KOPT-K1 (cell line): ENCODE data around the gene ATXN2.

Source experiments
- H3K27ac ChIP-seq: fragments of 200-600 bp; sonication (generic); 2 replicates; pipeline ENCODE4 v1.5.1; 2016; ENCODE audit warnings: antibody characterized with exemption, mild to moderate bottlenecking, low read depth, low read length; ENCODE audit not compliant: poor library complexity, severe bottlenecking
- H3K36me3 ChIP-seq: fragments of 200-600 bp; sonication (generic); 2 replicates; pipeline ENCODE4 v1.5.1; 2017; ENCODE audit warnings: antibody characterized with exemption, mild to moderate bottlenecking, low read length, moderate library complexity; ENCODE audit not compliant: insufficient read depth
- H3K9me3 ChIP-seq: fragments of 200-600 bp; sonication (generic); 2 replicates; pipeline ENCODE4 v1.5.1; 2017; ENCODE audit warnings: antibody characterized with exemption, low read length, mild to moderate bottlenecking; ENCODE audit not compliant: insufficient read depth, poor library complexity, severe bottlenecking

The ATXN2 gene

GRCh38 chr12:111426344-111427185 lies 172.6 kb downstream of the ATXN2 start:
- H3K27ac ChIP-seq, result peak overlapping the region; percentile 31
- H3K9me3 ChIP-seq, result no peaks in the 10 kb centered on the region
- H3K36me3 ChIP-seq, result peaks cover 10% of the 10 kb centered on the region

- Histone ChIP-seq H3K27ac (peak overlapping the region; percentile 35), H3K9me3 (no peaks in the 10 kb centered on the region), H3K36me3 (peaks cover 19% of the 10 kb centered on the region)
Measured at GRCh38 chr12:111425655-111426054, 173.5 kb downstream of the ATXN2 start.

DNA sequence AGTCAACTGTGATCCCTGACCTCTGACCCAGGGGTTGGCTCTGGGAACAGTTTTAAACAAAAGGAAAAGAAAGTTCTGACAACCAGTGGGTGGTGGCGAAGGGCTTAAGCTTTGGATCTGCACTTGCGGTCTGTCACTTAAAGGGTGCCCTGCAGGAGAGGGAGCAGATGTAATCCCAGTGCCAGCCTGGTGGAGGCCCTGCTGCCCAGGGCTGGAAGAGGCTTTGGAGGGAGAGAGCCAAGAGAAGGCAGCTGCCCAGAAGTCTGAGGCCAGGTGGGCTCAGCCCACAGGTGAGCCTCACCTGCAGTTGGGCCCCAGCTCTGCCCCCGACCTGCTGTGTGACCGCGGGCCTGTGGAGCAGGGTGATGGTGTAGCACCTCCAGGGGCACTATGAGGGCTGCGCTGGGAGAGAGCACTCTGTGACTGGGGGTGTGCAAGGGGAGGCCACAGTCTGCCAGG lies 174.3 kb downstream of the ATXN2 start:
- Histone ChIP-seq H3K27ac (peak overlapping the region; percentile 35), H3K9me3 (no peaks in the 10 kb centered on the region), H3K36me3 (peaks cover 27% of the 10 kb centered on the region)

DNA sequence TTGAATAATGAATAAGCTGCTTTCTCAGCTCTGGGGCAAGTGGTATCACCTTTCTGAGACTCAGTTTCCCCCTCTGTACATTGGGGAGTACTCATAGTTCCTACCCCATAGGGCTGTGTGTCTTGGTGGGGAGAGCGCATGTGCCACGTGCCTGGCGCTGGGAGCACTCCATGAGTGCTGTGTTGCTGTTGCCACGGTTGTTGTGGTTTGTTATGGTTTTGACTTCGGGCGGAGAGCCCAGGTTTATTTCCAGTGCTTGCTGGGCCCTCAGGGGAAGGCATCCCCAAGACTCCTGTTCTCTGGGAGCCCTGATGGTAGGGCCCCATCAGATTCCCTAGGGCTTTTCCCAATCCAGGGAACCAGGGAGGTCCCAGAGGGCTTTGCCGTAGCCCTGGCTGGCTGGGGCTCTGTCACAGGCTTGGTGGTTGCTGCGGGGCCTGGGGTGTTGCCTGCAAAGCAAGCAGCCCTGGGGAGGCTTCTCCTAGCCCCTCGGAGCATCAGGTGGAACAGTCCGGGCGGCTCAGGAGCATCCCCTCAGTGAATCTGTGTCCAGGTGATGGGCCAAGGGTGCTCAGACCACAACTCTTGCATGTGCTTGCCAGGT lies 174.8 kb downstream of the ATXN2 start:
- Histone ChIP-seq H3K9me3 (no peaks in the 10 kb centered on the region), H3K27ac (no peak overlapping the region), H3K36me3 (peaks cover 32% of the 10 kb centered on the region)

DNA sequence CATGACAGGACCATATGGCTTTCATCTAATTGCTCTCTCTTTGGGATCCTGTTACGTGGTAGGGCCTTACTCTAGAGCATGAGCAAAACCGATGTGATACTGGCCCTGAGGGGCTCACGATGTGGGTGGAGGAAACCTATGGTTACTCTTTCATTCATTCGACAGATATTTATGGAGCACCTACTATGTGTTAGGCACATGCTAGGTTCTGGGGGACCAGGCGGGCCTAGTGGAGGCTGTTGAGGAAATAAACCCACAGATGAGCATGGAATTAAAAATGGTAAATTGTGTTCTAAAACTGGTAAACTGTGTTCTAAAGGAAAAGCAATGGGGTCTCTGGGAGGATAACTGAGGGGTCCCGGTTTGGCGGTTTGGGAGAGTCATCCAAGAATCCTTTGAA lies 178.6 kb downstream of the ATXN2 start:
- H3K27ac ChIP-seq, result no peak overlapping the region
- H3K9me3 ChIP-seq, result no peaks in the 10 kb centered on the region
- peaks cover 59% of the 10 kb centered on the region for H3K36me3 ChIP-seq

- Histone ChIP-seq H3K36me3 (peaks cover 59% of the 10 kb centered on the region), H3K27ac (no peak overlapping the region)
Measured at GRCh38 chr12:111419784-111420183, 179.3 kb downstream of the ATXN2 start.

DNA sequence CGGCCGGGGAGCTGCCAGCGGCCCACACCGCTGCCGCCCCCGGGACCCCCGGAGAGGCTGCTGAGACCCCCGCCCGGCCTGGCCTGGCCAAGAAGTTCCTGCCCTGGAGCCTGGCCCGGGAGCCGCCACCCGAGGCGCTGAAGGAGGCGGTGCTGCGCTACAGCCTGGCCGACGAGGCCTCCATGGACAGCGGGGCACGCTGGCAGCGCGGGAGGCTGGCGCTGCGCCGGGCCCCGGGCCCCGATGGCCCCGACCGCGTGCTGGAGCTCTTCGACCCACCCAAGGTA lies 180.6 kb downstream of the ATXN2 start:
- H3K27ac ChIP-seq, result no peak overlapping the region
- no peaks in the 10 kb centered on the region for H3K9me3 ChIP-seq
- peaks cover 62% of the 10 kb centered on the region for H3K36me3 ChIP-seq

More at GRCh38 chr12:111419784-111420183, 179.3 kb downstream of the ATXN2 start:
- no peaks in the 10 kb centered on the region for H3K9me3 ChIP-seq

GRCh38 chr12:111417784-111418593 lies 181.1 kb downstream of the ATXN2 start:
- Histone ChIP-seq H3K36me3 (peaks cover 66% of the 10 kb centered on the region), H3K9me3 (no peaks in the 10 kb centered on the region), H3K27ac (no peak overlapping the region)

DNA sequence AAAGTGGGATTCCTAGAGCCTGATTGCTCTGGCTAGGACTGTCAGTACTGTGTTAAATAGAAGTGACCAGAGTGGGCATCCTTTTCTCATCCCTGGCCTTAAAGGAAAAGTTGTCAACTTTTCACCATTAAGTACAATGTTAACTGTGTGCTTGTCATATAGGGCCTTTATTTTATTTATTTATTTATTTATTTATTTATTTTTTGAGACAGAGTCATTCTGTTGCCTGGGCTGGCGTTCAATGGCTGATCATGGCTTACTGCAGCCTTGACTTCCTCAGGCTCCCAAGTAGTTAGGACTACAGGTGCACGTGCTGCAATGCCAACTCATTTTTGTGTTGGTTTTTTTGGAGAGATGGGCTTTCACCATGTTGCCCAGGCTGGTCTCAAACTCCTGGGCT lies 181.8 kb downstream of the ATXN2 start:
- H3K36me3 ChIP-seq, result peaks cover 63% of the 10 kb centered on the region
- H3K27ac ChIP-seq, result no peak overlapping the region
- no peaks in the 10 kb centered on the region for H3K9me3 ChIP-seq

GRCh38 chr12:111414711-111415252 lies 184.3 kb downstream of the ATXN2 start:
- Histone ChIP-seq H3K9me3 (no peaks in the 10 kb centered on the region), H3K27ac (no peak overlapping the region), H3K36me3 (peaks cover 38% of the 10 kb centered on the region)

DNA sequence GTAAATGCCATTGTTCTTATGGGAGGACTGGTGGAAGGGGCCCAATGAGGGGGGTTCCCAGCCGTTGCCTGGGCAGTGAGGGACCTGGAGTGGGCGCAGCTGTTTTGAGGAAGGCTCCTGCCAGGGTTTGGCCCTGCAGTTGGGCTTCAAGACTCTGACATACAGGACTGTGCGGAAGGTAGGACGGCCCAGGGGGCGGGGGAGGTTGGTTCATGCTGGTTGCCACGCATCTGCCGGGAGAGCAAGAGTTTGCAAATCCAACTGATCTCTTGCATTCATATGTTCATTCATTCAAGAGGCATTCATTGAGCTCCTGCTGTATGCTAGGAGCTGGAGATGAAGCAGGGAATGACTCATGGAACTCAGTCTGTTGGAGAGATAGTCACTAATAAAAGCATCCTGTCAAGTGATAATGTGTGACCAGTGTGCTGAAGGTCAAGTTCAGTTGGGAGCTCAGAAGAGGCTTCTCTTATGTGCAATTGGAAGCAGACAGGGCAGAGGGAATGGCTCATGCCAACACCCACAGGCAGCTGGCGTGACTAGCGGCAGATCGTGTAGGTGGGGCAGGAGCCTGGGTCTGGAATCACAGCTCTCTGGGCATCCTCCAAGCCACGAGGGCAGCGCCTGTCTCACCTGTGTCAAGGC lies 185.6 kb downstream of the ATXN2 start:
- peaks cover 26% of the 10 kb centered on the region for H3K36me3 ChIP-seq
- no peaks in the 10 kb centered on the region for H3K9me3 ChIP-seq
- H3K27ac ChIP-seq, result peak overlapping the region; percentile 65

DNA sequence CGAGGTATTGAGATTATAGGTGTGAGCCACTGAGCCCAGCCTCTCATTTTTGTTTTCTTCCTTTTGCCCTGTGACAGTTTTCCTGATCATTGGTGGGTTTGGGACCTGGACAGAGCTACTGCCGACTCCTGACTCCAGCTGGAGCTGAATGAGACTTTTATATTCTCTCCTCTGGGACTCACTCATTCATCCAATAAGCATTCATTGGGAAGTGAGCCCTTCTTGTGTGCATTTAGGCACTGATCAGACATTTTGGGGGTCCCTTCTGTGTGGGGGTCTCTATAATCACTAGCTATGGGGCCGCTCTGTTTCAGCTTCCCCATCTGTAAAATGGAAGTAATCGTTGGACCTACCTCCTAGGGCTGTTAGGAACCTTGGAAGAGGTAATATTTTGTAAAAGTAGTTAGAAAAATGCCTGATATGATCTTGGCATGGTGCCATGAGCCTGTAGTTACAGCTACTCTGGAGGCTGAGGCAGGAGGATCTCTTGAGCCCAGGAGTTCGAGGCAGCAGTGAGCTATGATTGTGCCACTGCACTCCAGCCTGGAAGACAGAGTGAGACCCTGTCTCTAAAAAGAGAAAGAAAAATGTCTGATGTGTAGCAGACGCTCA lies 186.2 kb downstream of the ATXN2 start:
- Histone ChIP-seq H3K9me3 (no peaks in the 10 kb centered on the region), H3K27ac (peak overlapping the region; percentile 65), H3K36me3 (peaks cover 22% of the 10 kb centered on the region)

GRCh38 chr12:111412007-111412829 lies 186.9 kb downstream of the ATXN2 start:
- Histone ChIP-seq H3K27ac (peak overlapping the region; percentile 65), H3K9me3 (no peaks in the 10 kb centered on the region)

More at GRCh38 chr12:111412007-111412829, 186.9 kb downstream of the ATXN2 start:
- peaks cover 17% of the 10 kb centered on the region; the same call in 1 of the 2 replicates for H3K36me3 ChIP-seq
